ENCODE results near the gene BFSP2. TPM values are rescaled to one million over a fixed set of nuclear protein-coding genes. Genes with fewer than 3 reads are reported as not detected.

BFSP2 gene
- total RNA-seq, result not detected
- long read RNA-seq, result 0 reads

GRCh38 chr3:133400006-133400515 lies at the start of gene BFSP2:
Gene BFSP2, plus strand, starts transcription at chr3:133400056. Its CDS starts 28 bp downstream, at chr3:133400084.
- no peak for DNase-seq (ENCODE audit: low spot score)

GRCh38 chr3:133354721-133355120 lies 45.1 kb upstream of the BFSP2 start:
- DNase-seq (ENCODE audit: low spot score), result no peak

GRCh38 chr3:133360476-133360875 lies 39.4 kb upstream of the BFSP2 start:
- no peak for DNase-seq (ENCODE audit: low spot score)

- no peak for DNase-seq (ENCODE audit: low spot score)
These were observed 38.8 kb upstream of the BFSP2 start for GRCh38 chr3:133361011-133361410.

GRCh38 chr3:133361435-133361834 lies 38.4 kb upstream of the BFSP2 start:
- DNase-seq (ENCODE audit: low spot score), result no peak

- DNase-seq (ENCODE audit: low spot score), result no peak
These were observed 37.3 kb upstream of the BFSP2 start for GRCh38 chr3:133362539-133362938.

GRCh38 chr3:133364704-133365103 lies 35.2 kb upstream of the BFSP2 start:
- no peak for DNase-seq (ENCODE audit: low spot score)

- DNase-seq (ENCODE audit: low spot score), result no peak
These were observed 32.9 kb upstream of the BFSP2 start for GRCh38 chr3:133366921-133367320.

GRCh38 chr3:133367403-133367802 lies 32.5 kb upstream of the BFSP2 start:
- DNase-seq (ENCODE audit: low spot score), result no peak

- no peak for DNase-seq (ENCODE audit: low spot score)
These were observed 31.9 kb upstream of the BFSP2 start for GRCh38 chr3:133367956-133368355.

GRCh38 chr3:133368371-133369067 lies 31.3 kb upstream of the BFSP2 start:
- no peak for DNase-seq (ENCODE audit: low spot score)

- DNase-seq (ENCODE audit: low spot score), result no peak
These were observed 30.8 kb upstream of the BFSP2 start for GRCh38 chr3:133369068-133369440.

GRCh38 chr3:133371181-133371580 lies 28.7 kb upstream of the BFSP2 start:
- DNase-seq (ENCODE audit: low spot score), result no peak

GRCh38 chr3:133371676-133372075 lies 28.2 kb upstream of the BFSP2 start:
- DNase-seq (ENCODE audit: low spot score), result no peak

GRCh38 chr3:133374708-133375402 lies 25.0 kb upstream of the BFSP2 start:
- DNase-seq (ENCODE audit: low spot score), result no peak

- no peak for DNase-seq (ENCODE audit: low spot score)
These were observed 24.5 kb upstream of the BFSP2 start for GRCh38 chr3:133375403-133375745.

- DNase-seq (ENCODE audit: low spot score), result no peak
These were observed 23.0 kb upstream of the BFSP2 start for GRCh38 chr3:133376810-133377209.

- no peak for DNase-seq (ENCODE audit: low spot score)
These were observed 22.5 kb upstream of the BFSP2 start for GRCh38 chr3:133377396-133377795.

- DNase-seq (ENCODE audit: low spot score), result no peak
These were observed 19.9 kb upstream of the BFSP2 start for GRCh38 chr3:133379926-133380325.

GRCh38 chr3:133380481-133381225 lies 19.2 kb upstream of the BFSP2 start:
- DNase-seq (ENCODE audit: low spot score), result no peak

- DNase-seq (ENCODE audit: low spot score), result no peak
These were observed 18.3 kb upstream of the BFSP2 start for GRCh38 chr3:133381346-133382109.

Measured in mesenteric fat pad (tissue), 1 donor.